ENCODE measurements around the gene SELENON. TPM values are rescaled to one million over a fixed set of nuclear protein-coding genes. Genes with fewer than 3 reads are reported as not detected.

Gene SELENON
- total and polyA plus RNA-seq, 2 of the 13 experiments (the other 11 are each of a cell fraction or from before 2014, with no cell fraction given) = 3.8 to 8.0 TPM

- TF ChIP-seq NR2F6 (IDR thresholded peaks at IDR 0.05) (no peak), NR2F6 (CRISPR knock-in tag; IDR thresholded peaks at IDR 0.05) (no peak), ZNF616 (CRISPR knock-in tag; IDR thresholded peaks at IDR 0.05; ENCODE audit: low read depth) (0 out of 2 replicates have a peak, but pooled peaks have one; percentile 45), HOXA9 (CRISPR knock-in tag; IDR thresholded peaks at IDR 0.05; ENCODE audit: borderline replicate concordance) (no peak), HNF1B (CRISPR knock-in tag; IDR thresholded peaks at IDR 0.05) (0 out of 2 replicates have a peak, but pooled peaks have one; percentile 10), XBP1 (CRISPR knock-in tag; IDR thresholded peaks at IDR 0.05) (no peak), ELK4 (CRISPR knock-in tag; IDR thresholded peaks at IDR 0.05; ENCODE audit: borderline replicate concordance) (no peak)
These were observed 27.8 kb upstream of the SELENON start (continued) for GRCh38 chr1:25772164-25772563.

GRCh38 chr1:25772692-25773245, 27.2 kb upstream of the SELENON start:
- 18% methylated on average over 5 of the region's 5 CpGs for WGBS (ENCODE audit: low lambda C conversion rate)
- Histone ChIP-seq H3K27me3 (ENCODE audit: control insufficient read depth in 1 of 2, insufficient read depth in 2 of 2, low read length in 2 of 2) (peaks cover 7 to 28% of the 10 kb centered on the region in 2 experiments), H3K27ac (ENCODE audit: extremely low read length, insufficient read depth, low read length) (no peak overlapping the region), H3K79me2 (ENCODE audit: insufficient read depth, low read length) (no peaks in the 10 kb centered on the region), H3K36me3 (replicated peaks in 1 of 2; ENCODE audit: control insufficient read depth in 1 of 2, insufficient read depth in 2 of 2, low read length in 2 of 2) (no peaks in the 10 kb centered on the region), H3K4me1 (ENCODE audit: insufficient read depth, low read length) (peaks cover 63% of the 10 kb centered on the region), H3K4me2 (ENCODE audit: low read depth, low read length) (peak overlapping the region; percentile 93), H4K20me1 (ENCODE audit: insufficient read depth, low read length) (no peaks in the 10 kb centered on the region), H3K9me3 (ENCODE audit: low read length) (no peaks in the 10 kb centered on the region), H2AFZ (ENCODE audit: low read length) (no peak overlapping the region), H3K9ac (ENCODE audit: insufficient read depth, low read depth, low read length) (no peak overlapping the region), H3K4me3 (replicated peaks in 1 of 3; ENCODE audit: insufficient read depth in 1 of 3, low read depth in 2 of 3, low read length in 3 of 3) (no peak overlapping the region; a peak in 1 of 6 replicates)
- no TSS peak for BruUV-seq (replicated peaks)
- ATAC-seq = no peak
- intact Hi-C loops (cut with micrococcal nuclease; ENCODE audit: unreplicated experiment) = loop anchor here (10.0 kb wide), 1 partner anchor 78 kb away; no protein-coding TSS in a partner anchor
- in situ Hi-C loops (cut with HindIII; ENCODE audit: extremely low pct_ligation_motif_present, low pct_unique_long_range_greater_than_20kb) = no loop called here
- TF ChIP-seq ZNF142 (CRISPR knock-in tag; IDR thresholded peaks at IDR 0.05) (no peak), ZNF280B (CRISPR knock-in tag; IDR thresholded peaks at IDR 0.05; ENCODE audit: borderline replicate concordance) (no peak), ZMYM3 (CRISPR knock-in tag; IDR thresholded peaks at IDR 0.05) (peak; percentile 73), KDM1A (CRISPR knock-in tag; IDR thresholded peaks at IDR 0.05) (peak; percentile 75; the same call in 1 of the 2 replicates), SALL2 (CRISPR knock-in tag; IDR thresholded peaks at IDR 0.05) (0 out of 2 replicates have a peak, but pooled peaks have one; percentile 43)
- ChIA-PET POLR2A (interaction anchor here (1.7 kb wide), 1 partner anchor 47 kb away, joined by 7 read pairs; the partner anchor contains the start of gene MTFR1L), CTCF (ENCODE audit: low intra/inter-chr PET ratio, low total read pairs) (interaction anchor here (1.1 kb wide), 1 partner anchor 24 kb away, joined by 3 read pairs; no protein-coding TSS in a partner anchor)
- DNase-seq (ENCODE audit: low spot score) = no peak
- no peak for FAIRE-seq
